HEK293T (cell line): ENCODE data around the gene GSTM4.
"Not testable (repeated sequence)": the region's sequence is repeated elsewhere in the genome, so short reads cannot be mapped to it uniquely, and the experiment has no call there.

Source experiments
- CTCF ChIA-PET: fragments of 350-600 bp; formaldehyde crosslinking; extraction: SDS; loops from one replicate; lab custom pipeline; 2021; ENCODE audit warnings: antibody characterized with exemption, inconsistent platforms; lab: Yijun Ruan, JAX
- POLR2A ChIA-PET: fragments of 350-600 bp; formaldehyde crosslinking; extraction: SDS; loops from one replicate; lab custom pipeline; 2020; ENCODE audit warnings: antibody characterized with exemption, inconsistent platforms; lab: Yijun Ruan, JAX
- DNase-seq: peaks from one replicate; pipeline ENCODE4 v3.0.0; 2012; ENCODE audit warnings: mixed read lengths; ENCODE audit errors: extremely low spot score
- ARNT ChIP-seq: fragments of 450-650 bp; IDR thresholded peaks from 2 replicates; pipeline ENCODE4 v1.6.1; 2017; ENCODE audit warnings: mild to moderate bottlenecking
- BHLHE40 ChIP-seq: fragments of 450-650 bp; IDR thresholded peaks from 2 replicates; pipeline ENCODE4 v1.6.1; 2016; ENCODE audit warnings: mild to moderate bottlenecking, moderate library complexity, borderline replicate concordance
- CTBP1 ChIP-seq: fragments of 450-650 bp; IDR thresholded peaks from 2 replicates; pipeline ENCODE4 v1.6.1; 2016; ENCODE audit warnings: borderline replicate concordance
- ELF4 ChIP-seq: fragments of 450-650 bp; IDR thresholded peaks from 2 replicates; pipeline ENCODE4 v1.6.1; 2017; ENCODE audit warnings: antibody characterized with exemption
- FOXA1 ChIP-seq: fragments of 450-650 bp; IDR thresholded peaks from 2 replicates; pipeline ENCODE4 v1.6.1; 2016; ENCODE audit warnings: mild to moderate bottlenecking
- FOXK2 ChIP-seq: fragments of 450-650 bp; IDR thresholded peaks from 2 replicates; pipeline ENCODE4 v1.6.1; 2016; ENCODE audit warnings: mild to moderate bottlenecking
- FOXM1 ChIP-seq: fragments of 450-650 bp; IDR thresholded peaks from 2 replicates; pipeline ENCODE4 v1.6.1; 2017; ENCODE audit warnings: mild to moderate bottlenecking, borderline replicate concordance
- HDGF ChIP-seq: fragments of 450-650 bp; IDR thresholded peaks from 2 replicates; pipeline ENCODE4 v1.6.1; 2017; ENCODE audit warnings: antibody characterized with exemption, borderline replicate concordance
- L3MBTL2 ChIP-seq: fragments of 450-650 bp; conservative IDR thresholded peaks from 2 replicates; pipeline ENCODE4 v1.6.1; 2016; ENCODE audit warnings: mild to moderate bottlenecking
- LEF1 ChIP-seq: fragments of 450-650 bp; IDR thresholded peaks from 2 replicates; pipeline ENCODE4 v1.6.1; 2017; ENCODE audit warnings: mild to moderate bottlenecking, borderline replicate concordance
- NFRKB ChIP-seq: fragments of 450-650 bp; IDR thresholded peaks from 2 replicates; pipeline ENCODE4 v1.6.1; 2016; ENCODE audit warnings: mild to moderate bottlenecking, moderate library complexity
- SP1 ChIP-seq: fragments of 450-650 bp; IDR thresholded peaks from 2 replicates; pipeline ENCODE4 v1.6.1; 2017
- SUZ12 ChIP-seq: fragments of 450-650 bp; IDR thresholded peaks from 2 replicates; pipeline ENCODE4 v1.6.1; 2016; ENCODE audit warnings: mild to moderate bottlenecking
- TARDBP ChIP-seq: fragments of 450-650 bp; IDR thresholded peaks from 2 replicates; pipeline ENCODE4 v1.6.1; 2016
- ZNF384 ChIP-seq: fragments of 450-650 bp; IDR thresholded peaks from 2 replicates; pipeline ENCODE4 v1.6.1; 2016
- TF ChIP-seq, protein P1 (sequence below): fragments of 450-650 bp; IDR thresholded peaks from 2 replicates; pipeline ENCODE4 v1.6.1; 2016

Gene GSTM4

DNA sequence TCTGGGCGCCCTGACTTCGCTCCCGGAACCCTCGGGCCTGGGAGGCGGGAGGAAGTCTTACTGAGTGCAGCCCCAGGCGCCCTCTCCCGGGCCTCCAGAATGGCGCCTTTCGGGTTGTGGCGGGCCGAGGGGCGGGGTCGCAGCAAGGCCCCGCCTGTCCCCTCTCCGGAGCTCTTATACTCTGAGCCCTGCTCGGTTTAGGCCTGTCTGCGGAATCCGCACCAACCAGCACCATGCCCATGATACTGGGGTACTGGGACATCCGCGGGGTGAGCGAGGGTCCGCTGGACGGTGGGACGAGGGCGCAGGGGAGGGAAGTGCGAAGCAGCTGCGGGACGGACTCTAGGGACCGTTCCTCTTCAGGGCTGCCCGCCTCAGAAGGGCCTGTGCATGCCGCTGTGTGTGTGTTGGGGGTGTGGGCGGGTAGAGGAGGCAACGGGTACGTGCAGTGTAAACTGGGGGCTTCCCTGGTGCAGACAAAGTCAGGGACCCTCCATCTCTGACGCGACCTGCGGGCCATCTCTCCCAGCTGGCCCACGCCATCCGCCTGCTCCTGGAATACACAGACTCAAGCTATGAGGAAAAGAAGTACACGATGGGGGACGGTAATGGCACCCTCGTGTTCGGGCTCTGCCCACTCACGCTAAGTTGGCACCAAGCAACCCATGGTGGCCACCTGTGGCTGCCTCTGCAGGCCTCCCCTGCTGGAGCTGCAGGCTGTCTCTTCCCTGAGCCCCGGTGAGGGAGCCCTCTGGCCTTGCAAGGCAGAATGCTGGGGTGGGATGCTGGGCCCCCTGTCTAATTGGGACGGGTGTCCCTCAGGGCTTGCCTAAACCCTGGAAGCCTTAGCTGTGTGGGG is 32.0 kb downstream of the GSTM4 start, which contains the start of gene GSTM1:
TSS of gene GSTM1 (plus strand) at position 177 of the 859 bp plus-strand sequence. CDS start at position 234, 57 bp downstream.
- DNase-seq, result no peak
- TF ChIP-seq FOXA1, result no peak
- no peak for TF ChIP-seq CTBP1
- no peak for TF ChIP-seq BHLHE40
- ChIA-PET POLR2A (no interaction called here), CTCF (no interaction called here)

DNA sequence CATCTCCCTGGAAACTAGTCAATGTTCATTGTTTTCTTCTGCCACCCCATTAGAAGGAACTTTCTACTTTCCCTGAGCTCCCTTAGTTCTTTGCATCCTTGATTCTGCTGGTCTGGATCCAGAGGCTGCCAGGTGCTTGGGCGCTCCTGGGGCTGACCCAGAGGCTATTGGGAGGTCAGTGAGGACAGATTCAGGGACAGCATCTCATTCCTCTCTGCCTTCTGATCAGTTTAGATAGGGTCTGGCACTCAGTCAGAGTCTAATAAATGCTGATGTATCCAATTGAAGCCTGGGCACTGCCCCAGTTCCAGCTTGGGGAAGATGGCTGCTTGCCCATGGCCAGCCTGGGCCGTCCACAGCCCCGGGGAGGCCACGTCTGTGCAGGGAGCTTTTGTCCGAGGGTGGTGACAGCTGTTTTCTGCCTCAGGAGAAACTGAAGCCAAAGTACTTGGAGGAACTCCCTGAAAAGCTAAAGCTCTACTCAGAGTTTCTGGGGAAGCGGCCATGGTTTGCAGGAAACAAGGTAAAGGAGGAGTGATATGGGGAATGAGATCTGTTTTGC is 34.0 kb downstream of the GSTM4 start:
- no peak for DNase-seq
- ChIA-PET POLR2A (no interaction called here), CTCF (no interaction called here)
- TF ChIP-seq NFRKB (no peak), LEF1 (no peak), FOXA1 (no peak), ELF4 (no peak), TARDBP (no peak), SP1 (no peak), HDGF (no peak), CTBP1 (no peak), ZNF384 (no peak), L3MBTL2 (no peak)
- TF ChIP-seq, protein P1, sequence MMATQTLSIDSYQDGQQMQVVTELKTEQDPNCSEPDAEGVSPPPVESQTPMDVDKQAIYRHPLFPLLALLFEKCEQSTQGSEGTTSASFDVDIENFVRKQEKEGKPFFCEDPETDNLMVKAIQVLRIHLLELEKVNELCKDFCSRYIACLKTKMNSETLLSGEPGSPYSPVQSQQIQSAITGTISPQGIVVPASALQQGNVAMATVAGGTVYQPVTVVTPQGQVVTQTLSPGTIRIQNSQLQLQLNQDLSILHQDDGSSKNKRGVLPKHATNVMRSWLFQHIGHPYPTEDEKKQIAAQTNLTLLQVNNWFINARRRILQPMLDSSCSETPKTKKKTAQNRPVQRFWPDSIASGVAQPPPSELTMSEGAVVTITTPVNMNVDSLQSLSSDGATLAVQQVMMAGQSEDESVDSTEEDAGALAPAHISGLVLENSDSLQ, result no peak

DNA sequence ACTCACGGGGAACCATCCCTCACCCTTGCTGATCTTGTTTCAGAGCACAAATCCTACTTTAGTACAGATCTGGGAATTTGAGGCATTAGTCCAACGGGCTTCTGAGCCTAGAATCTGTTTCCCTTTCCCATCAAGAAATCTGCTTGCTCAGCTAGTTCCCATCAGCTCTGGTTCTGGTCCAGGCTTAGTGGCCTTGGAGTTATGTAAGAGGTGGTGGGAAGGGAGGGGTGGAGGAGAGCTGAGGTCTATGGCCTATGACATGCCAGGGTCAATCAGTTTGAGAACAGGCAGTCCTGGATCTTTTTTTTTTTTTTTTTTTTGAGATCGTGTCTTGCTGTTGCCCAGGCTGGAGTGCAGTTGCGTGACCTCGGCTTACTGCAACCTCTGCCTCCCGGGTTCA is 35.9 kb downstream of the GSTM4 start:
- DNase-seq, result no peak
- ChIA-PET CTCF (no interaction called here), POLR2A (no interaction called here)
- no peak for TF ChIP-seq NFRKB
- TF ChIP-seq ARNT, result no peak
- no peak for TF ChIP-seq SUZ12
- TF ChIP-seq FOXM1, result no peak

DNA sequence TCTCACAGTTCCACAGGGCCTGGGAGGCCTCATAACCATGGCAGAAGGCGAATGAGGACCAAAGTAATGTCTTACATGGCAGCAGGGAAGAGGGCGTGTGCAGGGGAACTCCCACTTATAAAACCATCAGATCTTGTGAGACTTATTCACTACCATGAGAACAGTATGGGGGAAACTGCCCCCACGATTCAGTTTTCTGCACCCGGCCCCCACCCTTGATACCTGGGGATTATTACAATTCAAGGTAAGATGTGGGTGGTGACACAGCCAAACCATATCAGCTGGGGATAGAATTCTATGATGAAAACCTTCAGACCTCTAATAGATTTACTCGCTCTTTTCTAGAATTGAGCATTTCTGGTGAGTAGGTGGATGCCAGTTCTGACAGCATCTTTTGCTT is 38.5 kb downstream of the GSTM4 start:
- CTCF ChIA-PET, DNase-seq, POLR2A ChIA-PET: not testable (repeated sequence)

DNA sequence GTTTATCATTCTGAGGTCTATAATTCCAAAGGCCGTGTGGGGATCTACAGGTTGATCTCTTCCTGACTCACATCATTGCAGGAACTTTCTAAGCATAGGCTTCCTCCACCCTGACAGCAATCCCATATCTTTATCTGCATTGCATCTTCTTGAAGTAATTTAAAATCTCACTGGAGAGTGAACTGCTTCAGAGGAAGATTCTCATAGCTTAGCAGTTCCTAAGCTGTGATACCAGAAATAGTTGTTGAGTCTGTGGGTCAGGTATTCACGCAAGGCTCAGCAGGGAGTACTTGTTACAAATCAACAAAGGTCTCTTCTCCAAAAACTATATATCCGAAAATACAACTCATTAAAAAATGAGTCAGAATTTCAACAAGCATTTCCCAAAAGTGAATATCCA is 39.2 kb downstream of the GSTM4 start:
- DNase-seq, CTCF ChIA-PET, POLR2A ChIA-PET: not testable (repeated sequence)

DNA sequence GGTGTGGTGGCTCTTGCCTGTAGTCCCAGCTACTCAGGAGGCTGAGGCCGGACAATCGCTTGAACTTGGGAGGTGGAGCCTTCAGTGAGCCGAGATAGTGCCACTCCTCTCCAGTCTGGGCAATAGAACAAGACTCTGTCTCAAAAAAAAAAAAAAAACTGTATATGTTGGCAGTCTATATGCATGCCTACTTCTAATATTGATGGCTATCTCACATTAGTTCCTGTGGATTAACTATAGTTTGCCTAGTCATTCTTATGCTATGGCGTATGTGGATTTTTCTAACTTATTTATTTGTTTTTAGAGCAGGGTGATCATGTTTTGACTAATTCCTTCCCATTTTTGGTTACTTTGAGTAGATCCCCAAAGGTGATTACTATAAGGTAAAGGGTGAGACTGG is 41.2 kb downstream of the GSTM4 start:
- DNase-seq, result no peak
- ChIA-PET CTCF (no interaction called here), POLR2A (no interaction called here)
- no peak for TF ChIP-seq SUZ12
- no peak for TF ChIP-seq NFRKB
- no peak for TF ChIP-seq ARNT
- TF ChIP-seq ELF4, result no peak

DNA sequence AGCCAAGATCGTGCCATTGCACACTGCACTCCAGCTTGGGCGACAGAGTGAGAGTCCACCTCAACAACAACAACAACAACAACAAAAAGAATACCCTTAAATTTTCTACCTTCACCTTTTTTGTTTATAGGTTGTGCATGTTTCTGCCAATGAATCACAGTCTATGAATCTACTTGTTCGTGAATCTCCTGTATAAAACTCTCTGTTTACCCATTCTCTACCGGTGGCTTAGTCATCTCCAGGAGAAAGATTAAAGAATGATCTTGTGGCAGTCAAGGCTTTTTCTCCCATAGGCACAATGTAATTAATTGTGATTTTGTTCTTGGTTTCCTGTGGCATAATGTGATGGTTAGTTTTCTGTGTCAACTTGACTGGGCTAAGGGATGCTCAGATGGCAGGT is 42.0 kb downstream of the GSTM4 start:
- POLR2A ChIA-PET, CTCF ChIA-PET, DNase-seq: not testable (repeated sequence)

DNA sequence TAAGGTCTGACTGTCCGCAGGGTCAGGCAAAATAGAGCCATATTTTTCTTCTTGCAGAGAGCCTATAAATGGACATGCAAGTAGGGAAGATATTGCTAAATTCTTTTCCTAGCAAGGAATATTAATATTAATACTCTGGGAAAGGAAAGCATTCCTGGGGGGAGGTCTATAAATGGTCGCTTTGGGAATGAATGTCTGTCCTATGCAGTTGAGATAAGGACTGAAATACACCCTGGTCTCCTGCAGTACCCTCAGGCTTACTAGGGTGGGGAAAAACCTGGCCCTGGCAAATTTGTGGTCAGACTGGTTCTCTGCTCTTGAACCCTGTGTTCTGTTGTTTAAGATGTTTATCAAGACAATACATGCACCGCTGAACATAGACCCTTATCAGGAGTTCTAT is 47.0 kb downstream of the GSTM4 start:
- DNase-seq, POLR2A ChIA-PET, CTCF ChIA-PET: not testable (repeated sequence)

DNA sequence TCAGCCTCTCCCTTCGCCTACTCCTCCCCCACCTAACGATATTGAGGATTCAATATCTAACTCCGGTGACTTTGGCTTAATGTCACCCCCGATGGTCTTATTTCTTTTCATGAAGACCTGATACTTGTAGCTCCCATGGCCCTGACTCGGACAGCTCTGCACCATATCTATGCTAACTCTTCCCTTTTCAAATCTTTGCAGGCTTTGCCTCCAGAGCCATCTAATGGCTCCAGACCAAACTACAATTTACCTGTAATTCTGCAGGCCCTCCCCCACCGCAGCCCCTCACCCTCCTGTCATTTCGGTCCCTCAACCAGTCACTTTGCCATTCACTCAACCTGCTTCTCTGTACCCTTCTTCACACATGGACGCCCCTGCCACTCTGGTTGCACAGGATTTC is 48.3 kb downstream of the GSTM4 start:
- ChIA-PET CTCF (interaction anchor here (0.6 kb wide), 1 partner anchor 114 kb away, joined by 7 read pairs; no protein-coding TSS in a partner anchor), POLR2A (interaction anchor here (1.2 kb wide), 1 partner anchor 37 kb away, joined by 3 read pairs; the partner anchor contains the start of gene GSTM2)
- TF ChIP-seq FOXA1 (no peak), ARNT (no peak), BHLHE40 (no peak)
- DNase-seq, result peak; percentile 25

DNA sequence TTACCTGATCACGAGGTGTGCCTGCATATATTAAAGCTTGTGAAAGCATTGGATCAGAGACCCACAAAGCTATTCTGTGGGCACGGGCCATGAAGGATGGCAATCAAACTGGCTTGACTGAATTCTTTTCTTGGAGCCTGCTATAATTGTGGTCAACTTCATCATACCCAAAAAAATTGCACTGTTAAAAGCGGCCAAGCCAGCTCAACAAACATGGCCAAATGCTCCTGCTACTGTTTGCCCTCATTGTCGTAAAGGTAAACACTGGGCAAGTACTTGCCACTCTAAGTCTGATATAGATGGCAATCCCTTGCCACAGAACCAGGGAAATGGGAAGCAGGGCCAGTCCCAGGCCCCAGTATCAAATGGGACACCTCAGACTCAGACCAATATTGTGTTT is 49.5 kb downstream of the GSTM4 start:
- CTCF ChIA-PET, result interaction anchor here (1.1 kb wide), 1 partner anchor 68 kb away, joined by 3 read pairs; no protein-coding TSS in a partner anchor
- no peak for TF ChIP-seq L3MBTL2
- TF ChIP-seq FOXM1, result no peak
- no peak for TF ChIP-seq FOXA1
- no peak for TF ChIP-seq LEF1
- no peak for TF ChIP-seq HDGF
- no peak for TF ChIP-seq FOXK2
- TF ChIP-seq, protein P1, result no peak
- TF ChIP-seq SP1, result no peak
- no peak for TF ChIP-seq NFRKB
- no peak for TF ChIP-seq ZNF384
- TF ChIP-seq ARNT, result no peak
- no peak for TF ChIP-seq CTBP1
- no peak for TF ChIP-seq ELF4
- TF ChIP-seq SUZ12, result no peak
- no peak for TF ChIP-seq TARDBP
- no peak for DNase-seq
- POLR2A ChIA-PET, result no interaction called here

DNA sequence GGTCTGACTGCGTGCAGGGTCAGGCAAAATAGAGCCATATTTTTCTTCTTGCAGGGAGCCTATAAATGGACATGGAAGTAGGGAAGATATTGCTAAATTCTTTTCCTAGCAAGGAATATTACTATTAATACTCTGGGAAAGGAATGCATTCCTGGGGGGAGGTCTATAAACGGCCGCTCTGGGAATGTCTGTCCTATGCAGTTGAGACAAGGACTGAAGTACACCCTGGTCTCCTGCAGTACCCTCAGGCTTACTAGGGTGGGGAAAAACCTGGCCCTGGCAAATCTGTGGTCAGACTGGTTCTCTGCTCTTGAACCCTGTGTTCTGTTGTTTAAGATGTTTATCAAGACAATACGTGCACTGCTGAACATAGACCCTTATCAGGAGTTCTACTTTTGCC is 53.0 kb downstream of the GSTM4 start:
- DNase-seq, CTCF ChIA-PET, POLR2A ChIA-PET: not testable (repeated sequence)

DNA sequence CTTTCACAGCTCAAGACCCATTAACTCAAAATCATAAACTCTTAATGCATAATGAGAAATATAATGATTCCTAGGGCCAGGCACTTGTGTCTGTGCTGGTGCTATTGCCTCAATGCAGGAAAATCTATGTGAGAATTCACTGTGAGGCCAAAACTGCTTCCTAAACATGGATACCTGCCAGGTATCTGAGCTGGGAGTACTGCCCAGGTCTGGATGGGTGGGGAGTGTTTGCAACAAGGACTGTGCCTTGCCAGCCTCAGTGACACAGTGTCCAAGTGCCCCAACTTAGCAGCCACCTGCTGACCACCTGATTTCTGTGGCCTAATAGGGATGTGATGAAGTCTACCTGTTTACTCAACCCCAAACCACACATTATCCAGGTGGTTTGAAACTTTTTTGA is 53.9 kb downstream of the GSTM4 start:
- DNase-seq, CTCF ChIA-PET, POLR2A ChIA-PET: not testable (repeated sequence)
